ENCODE results near the gene ZNHIT3. TPM values are rescaled to one million over a fixed set of nuclear protein-coding genes. Genes with fewer than 3 reads are reported as not detected.

The ZNHIT3 gene
- total and polyA plus RNA-seq, 2 of the 13 experiments (the other 11 are each of a cell fraction or from before 2014, with no cell fraction given) = 66.6 to 77.4 TPM

DNA sequence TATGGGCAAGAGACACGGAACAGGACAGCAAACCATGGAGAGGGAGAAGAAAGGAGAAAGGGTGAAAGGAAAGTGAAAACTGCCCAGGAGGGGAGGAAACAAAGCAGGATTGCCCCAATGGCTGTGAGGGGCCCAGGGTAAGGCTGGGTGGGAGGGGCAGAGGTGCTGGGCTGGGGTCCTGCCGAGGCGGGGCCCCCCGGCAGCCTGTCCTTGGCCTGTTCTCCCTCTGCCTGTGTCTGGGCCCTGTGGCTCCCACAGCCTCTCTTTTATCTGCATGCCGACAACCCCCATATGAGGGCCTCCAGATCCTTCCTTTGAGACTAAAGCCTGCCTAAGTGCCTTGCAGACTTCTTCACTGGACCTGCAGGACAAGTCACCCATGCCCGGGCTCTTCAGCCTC is 15.5 kb downstream of the ZNHIT3 start:
- FAIRE-seq (no peak), ATAC-seq (no peak), DNase-seq (ENCODE audit: low spot score) (no peak)
- WGBS (ENCODE audit: low lambda C conversion rate) = 100% methylated on average over 5 of the region's 6 CpGs
- Histone ChIP-seq H3K4me2 (ENCODE audit: low read depth, low read length) (no peak overlapping the region), H3K9me3 (ENCODE audit: low read length) (no peaks in the 10 kb centered on the region), H3K9ac (ENCODE audit: insufficient read depth, low read depth, low read length) (no peak overlapping the region), H3K79me2 (ENCODE audit: insufficient read depth, low read length) (no peaks in the 10 kb centered on the region), H3K4me1 (ENCODE audit: insufficient read depth, low read length) (peaks cover 15% of the 10 kb centered on the region), H3K27me3 (ENCODE audit: control insufficient read depth in 1 of 2, insufficient read depth in 2 of 2, low read length in 2 of 2) (no peaks in the 10 kb centered on the region), H3K27ac (ENCODE audit: extremely low read length, insufficient read depth, low read length) (no peak overlapping the region), H3K36me3 (replicated peaks in 1 of 2; ENCODE audit: control insufficient read depth in 1 of 2, insufficient read depth in 2 of 2, low read length in 2 of 2) (peaks cover 33 to 67% of the 10 kb centered on the region in 2 experiments), H2AFZ (ENCODE audit: low read length) (no peak overlapping the region), H3K4me3 (replicated peaks in 1 of 3; ENCODE audit: insufficient read depth in 1 of 3, low read depth in 2 of 3, low read length in 3 of 3) (no peak overlapping the region), H4K20me1 (ENCODE audit: insufficient read depth, low read length) (no peaks in the 10 kb centered on the region)
- CTCF ChIA-PET (ENCODE audit: low intra/inter-chr PET ratio, low total read pairs) = no interaction called here
- in situ Hi-C loops (cut with HindIII; ENCODE audit: extremely low pct_ligation_motif_present, low pct_unique_long_range_greater_than_20kb) (no loop called here), intact Hi-C loops (cut with micrococcal nuclease; ENCODE audit: unreplicated experiment) (no loop called here)
- POLR2A ChIA-PET = no interaction called here
- BruUV-seq (replicated peaks) = no TSS peak
- no peak for TF ChIP-seq ADNP (CRISPR knock-in tag; IDR thresholded peaks at IDR 0.05)
- TF ChIP-seq, protein P1, sequence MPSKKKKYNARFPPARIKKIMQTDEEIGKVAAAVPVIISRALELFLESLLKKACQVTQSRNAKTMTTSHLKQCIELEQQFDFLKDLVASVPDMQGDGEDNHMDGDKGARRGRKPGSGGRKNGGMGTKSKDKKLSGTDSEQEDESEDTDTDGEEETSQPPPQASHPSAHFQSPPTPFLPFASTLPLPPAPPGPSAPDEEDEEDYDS (CRISPR knock-in tag; IDR thresholded peaks at IDR 0.05) = no peak
- TF ChIP-seq ELK4 (CRISPR knock-in tag; IDR thresholded peaks at IDR 0.05; ENCODE audit: borderline replicate concordance) = no peak
- no peak for TF ChIP-seq DZIP1 (CRISPR knock-in tag; IDR thresholded peaks at IDR 0.05)
- no peak for TF ChIP-seq ZNF275 (CRISPR knock-in tag; IDR thresholded peaks at IDR 0.05; ENCODE audit: borderline replicate concordance)
- TF ChIP-seq RNF219 (CRISPR knock-in tag; IDR thresholded peaks at IDR 0.05) = no peak
- TF ChIP-seq IRF1 (CRISPR knock-in tag; IDR thresholded peaks at IDR 0.05; ENCODE audit: low read depth) = no peak
- TF ChIP-seq ZNF781 (CRISPR knock-in tag; IDR thresholded peaks at IDR 0.05; ENCODE audit: borderline replicate concordance, not compliant biosample characterization) = no peak
- TF ChIP-seq ATF7-NPFF (CRISPR knock-in tag; IDR thresholded peaks at IDR 0.05; ENCODE audit: low read depth) = no peak
- no peak for TF ChIP-seq ZNF12 (CRISPR knock-in tag; IDR thresholded peaks at IDR 0.05)
- TF ChIP-seq CEBPG (CRISPR knock-in tag; IDR thresholded peaks at IDR 0.05) = no peak
- TF ChIP-seq, protein P2, sequence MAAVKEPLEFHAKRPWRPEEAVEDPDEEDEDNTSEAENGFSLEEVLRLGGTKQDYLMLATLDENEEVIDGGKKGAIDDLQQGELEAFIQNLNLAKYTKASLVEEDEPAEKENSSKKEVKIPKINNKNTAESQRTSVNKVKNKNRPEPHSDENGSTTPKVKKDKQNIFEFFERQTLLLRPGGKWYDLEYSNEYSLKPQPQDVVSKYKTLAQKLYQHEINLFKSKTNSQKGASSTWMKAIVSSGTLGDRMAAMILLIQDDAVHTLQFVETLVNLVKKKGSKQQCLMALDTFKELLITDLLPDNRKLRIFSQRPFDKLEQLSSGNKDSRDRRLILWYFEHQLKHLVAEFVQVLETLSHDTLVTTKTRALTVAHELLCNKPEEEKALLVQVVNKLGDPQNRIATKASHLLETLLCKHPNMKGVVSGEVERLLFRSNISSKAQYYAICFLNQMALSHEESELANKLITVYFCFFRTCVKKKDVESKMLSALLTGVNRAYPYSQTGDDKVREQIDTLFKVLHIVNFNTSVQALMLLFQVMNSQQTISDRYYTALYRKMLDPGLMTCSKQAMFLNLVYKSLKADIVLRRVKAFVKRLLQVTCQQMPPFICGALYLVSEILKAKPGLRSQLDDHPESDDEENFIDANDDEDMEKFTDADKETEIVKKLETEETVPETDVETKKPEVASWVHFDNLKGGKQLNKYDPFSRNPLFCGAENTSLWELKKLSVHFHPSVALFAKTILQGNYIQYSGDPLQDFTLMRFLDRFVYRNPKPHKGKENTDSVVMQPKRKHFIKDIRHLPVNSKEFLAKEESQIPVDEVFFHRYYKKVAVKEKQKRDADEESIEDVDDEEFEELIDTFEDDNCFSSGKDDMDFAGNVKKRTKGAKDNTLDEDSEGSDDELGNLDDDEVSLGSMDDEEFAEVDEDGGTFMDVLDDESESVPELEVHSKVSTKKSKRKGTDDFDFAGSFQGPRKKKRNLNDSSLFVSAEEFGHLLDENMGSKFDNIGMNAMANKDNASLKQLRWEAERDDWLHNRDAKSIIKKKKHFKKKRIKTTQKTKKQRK (IDR thresholded peaks at IDR 0.05; ENCODE audit: low read length) = no peak
